Frontal cortex (tissue), 4 donors: Measurements from ENCODE around the gene OR2L3. TPM values are rescaled to one million over a fixed set of nuclear protein-coding genes. Genes with fewer than 3 reads are reported as not detected.
"Not testable (repeated sequence)": the region's sequence is repeated elsewhere in the genome, so short reads cannot be mapped to it uniquely, and the experiment has no call there.

Experiments used
- DNase-seq, 2 donors: peaks; one replicate each; pipeline ENCODE4 v3.0.0; 2012; ENCODE audit warnings: low spot score in 2 of 2
- FAIRE-seq: peaks from 2 replicates; lab custom pipeline; 2012; peaks lifted over from hg19 to GRCh38; lab: Jason Lieb, UNC
- total RNA-seq: library from RNA; depleted of rRNA; stranded (reverse); fragments of >200 nt; gene quantifications from one replicate; pipeline ENCODE4 v1.2.3, GENCODE V29; 2014
- donor health status: control.
- donor health status: control.
- donor health status: control.

OR2L3 gene, protein sequence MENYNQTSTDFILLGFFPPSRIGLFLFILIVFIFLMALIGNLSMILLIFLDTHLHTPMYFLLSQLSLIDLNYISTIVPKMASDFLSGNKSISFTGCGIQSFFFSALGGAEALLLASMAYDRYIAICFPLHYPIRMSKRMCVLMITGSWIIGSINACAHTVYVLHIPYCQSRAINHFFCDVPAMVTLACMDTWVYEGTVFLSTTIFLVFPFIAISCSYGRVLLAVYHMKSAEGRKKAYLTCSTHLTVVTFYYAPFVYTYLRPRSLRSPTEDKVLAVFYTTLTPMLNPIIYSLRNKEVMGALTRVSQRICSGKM
- 0.41 TPM for total RNA-seq

DNA sequence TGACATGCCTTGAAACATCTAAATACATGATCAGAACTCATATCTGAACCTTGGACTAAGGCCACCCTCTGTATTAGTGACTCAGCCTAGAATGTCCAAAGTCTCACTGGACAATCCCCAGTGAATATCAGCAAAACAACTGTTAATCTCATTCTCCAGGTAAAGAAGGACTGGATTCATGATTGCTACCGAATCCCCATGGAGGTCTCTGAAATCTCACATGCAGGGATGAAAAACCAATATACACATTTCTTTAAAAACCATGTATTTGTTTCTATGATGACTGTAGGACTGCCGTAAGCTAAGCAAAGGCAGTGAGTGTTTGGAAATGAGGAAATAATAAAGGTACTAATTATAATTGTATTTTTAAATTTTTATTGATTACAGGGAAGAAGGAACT, at the start of gene OR2L3:
TSS of gene OR2L3 (plus strand) at position 301 of the 400 bp plus-strand sequence. CDS start 13,846 bp downstream, outside the sequence.
- no peak for FAIRE-seq

DNA sequence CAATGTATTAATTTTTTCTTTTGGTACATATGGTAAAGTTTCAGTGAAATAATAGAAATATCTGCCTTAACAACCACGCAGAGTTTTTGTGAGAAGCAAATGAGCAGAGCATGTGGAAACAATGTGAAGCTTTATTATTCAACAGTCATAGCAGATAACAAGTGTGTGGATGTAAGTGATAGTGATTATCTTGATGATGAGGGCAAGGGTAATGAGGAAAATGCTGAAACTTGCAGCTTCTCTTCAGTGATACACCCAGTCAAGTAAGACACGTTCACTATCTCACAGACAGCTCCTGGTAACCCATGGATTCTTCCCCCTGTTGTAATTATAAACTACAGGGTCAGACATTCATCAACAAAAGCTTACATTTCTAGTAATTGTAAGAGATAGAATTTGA, 47.8 kb upstream of the OR2L3 start:
- FAIRE-seq = no peak
- no peak for DNase-seq

More for the DNA sequence above, at the start of gene OR2L3:
- DNase-seq = no peak

DNA sequence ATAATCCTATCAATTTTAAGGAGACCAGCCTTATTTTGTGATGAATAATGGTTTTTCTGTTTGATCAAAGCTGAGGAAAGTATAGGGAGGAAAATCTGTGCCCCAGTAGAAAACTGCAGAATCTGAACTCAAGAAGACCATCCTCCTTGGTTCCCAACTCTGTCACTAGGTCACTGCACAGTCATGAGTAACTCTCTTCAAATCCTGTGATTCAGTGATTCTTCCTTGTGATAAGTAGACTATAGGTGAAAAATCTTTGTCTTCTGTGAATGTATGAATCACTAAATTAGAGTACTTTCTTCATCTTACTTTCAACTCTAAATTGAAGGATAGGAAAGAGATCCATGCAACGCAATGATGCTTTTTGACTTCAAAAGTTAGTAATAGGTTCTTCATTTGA, 46.5 kb upstream of the OR2L3 start:
- no peak for FAIRE-seq
- no peak for DNase-seq

DNA sequence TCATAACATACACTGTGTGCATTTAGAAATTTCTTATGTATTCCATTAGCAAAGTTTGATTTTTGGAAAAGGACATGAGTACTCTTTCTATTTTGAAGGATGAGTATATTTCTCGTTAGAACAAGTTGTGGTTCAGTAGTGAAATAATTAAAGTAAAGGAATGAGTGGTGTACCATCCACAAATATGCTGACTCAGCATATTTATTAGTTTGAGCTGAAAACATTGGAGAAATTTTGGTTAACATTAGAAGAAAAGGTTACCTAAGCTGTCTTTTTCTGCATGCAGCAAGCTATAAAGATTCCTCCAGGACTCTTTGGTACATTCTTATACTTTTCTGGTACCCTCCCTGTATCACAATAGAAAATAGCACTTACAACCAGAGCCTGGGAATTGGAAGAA, 38.9 kb upstream of the OR2L3 start:
- FAIRE-seq = no peak
- no peak for DNase-seq

DNA sequence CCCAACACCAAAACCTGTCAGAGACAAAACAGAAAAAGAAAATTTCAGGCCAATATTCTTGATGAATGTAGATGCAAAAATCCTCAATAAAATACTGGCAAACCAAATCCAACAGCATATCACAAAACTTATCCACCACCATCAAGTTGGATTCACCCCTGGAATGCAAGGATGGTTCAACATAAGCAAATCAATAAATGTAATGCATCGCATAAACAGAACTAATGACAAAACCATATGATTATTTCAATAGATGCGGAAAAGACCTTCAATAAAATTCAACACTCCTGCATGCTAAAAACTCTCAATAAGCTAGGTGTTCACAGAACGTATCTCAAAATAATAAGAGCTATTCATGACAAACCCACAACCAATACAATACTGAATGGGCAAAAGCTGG, 37.0 kb upstream of the OR2L3 start:
- DNase-seq = no peak
- no peak for FAIRE-seq

DNA sequence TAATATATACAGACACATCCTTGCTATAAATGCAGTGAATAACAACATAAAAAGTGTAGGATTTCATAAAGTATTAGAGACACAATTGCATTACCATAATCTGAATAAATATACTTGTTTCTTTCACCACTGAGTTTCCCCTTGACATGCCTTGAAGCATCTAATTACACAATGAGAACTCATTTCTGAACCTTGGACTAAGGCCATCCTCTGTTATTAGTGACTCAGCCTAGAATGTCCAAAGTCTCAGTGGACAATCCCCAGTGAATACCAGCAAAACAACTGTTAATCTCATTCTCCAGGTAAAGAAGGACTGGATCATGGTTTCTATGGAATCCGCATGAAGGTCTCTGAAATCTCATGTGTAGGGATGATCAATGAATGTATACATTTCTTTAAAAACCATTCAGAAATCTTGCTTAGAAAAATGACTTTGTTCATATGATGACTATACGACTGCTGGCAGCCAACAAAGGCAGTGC, 33.4 kb upstream of the OR2L3 start, which contains the start of gene OR2L5:
TSS of gene OR2L5 (plus strand) at position 432 of the 482 bp plus-strand sequence. CDS start 8,288 bp downstream, outside the sequence.
- no peak for FAIRE-seq

DNA sequence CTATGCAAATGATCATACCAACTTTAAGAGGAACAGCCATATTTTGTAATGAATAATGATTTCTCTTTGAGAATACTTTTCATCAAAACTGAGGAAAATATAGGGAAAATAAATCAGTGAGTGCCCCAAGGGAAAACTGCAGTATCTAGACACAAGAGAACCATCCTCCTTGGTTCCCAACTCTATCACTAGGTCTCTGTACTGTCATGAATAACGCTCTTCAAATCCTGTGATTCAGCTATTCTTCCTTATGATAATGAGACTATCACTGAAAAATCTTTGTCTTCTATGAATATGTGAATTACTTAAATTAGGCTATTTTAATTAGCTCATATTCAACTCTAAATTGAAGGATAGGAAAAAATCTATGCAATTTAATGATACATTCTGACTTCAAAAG, 30.8 kb upstream of the OR2L3 start:
- no peak for DNase-seq
- no peak for FAIRE-seq

More for the DNA sequence above, 33.4 kb upstream of the OR2L3 start, which contains the start of gene OR2L5:
- DNase-seq = no peak

DNA sequence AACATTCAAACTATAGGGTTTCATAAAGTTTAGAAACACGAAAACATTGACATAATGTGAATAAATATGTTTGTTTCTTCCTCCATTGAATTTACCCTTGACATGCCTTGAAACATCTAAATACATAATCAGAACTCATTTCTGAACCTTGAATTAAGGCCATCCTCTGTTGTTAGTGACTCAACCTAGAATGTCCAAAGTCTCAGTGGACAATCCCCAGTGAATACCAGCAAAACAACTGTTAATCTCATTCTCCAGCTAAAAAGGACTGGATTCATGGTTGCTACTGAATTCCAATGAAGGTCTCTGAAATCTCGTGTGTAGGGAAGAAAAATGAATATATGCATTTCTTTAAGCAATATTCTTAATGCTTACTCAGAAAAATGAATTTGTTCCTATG, 16.9 kb upstream of the OR2L3 start, which contains the start of gene OR2L2:
TSS of gene OR2L2 (plus strand) at position 301 of the 400 bp plus-strand sequence. CDS start 8,198 bp downstream, outside the sequence.
- no peak for DNase-seq
- no peak for FAIRE-seq

DNA sequence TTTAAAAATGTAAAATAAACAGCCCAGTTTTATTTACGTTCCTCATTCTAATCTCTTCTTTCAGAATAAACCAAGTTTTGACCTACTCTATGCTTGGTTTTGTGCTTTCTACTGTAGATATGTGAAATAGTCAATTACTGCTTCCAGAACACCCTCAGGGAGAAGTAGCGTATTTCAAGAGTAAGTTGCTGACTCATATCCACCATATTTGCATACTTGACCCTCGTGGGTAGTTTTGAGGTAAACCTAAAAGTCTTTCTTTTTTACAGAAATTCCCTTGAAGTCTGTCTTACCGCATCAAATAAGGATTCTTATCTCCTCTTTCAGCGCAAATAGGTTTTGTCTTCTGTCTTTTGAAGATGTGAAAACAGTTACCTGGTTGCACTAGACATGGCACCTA, 1.4 kb upstream of the OR2L3 start:
- FAIRE-seq (no peak), DNase-seq (no peak)

DNA sequence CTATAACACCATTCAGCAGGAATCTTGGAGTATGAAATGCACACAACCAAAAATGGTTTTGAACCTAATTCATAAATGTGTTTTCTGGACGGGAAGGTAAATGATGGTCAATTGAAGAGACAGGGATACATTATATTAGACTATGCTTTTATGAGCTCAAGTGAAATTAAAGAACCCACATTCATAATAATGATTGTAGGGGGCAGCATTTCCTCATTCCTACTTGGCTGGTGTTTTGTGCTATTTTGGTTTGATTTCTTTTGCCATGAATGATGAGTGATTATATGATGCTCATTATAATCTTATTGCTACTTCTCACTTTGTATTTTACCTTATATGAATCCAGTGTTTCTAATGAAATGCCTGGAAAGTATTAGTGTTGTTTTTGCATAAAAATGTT, 372 bp downstream of the OR2L3 start:
- no peak for FAIRE-seq
- no peak for DNase-seq

DNA sequence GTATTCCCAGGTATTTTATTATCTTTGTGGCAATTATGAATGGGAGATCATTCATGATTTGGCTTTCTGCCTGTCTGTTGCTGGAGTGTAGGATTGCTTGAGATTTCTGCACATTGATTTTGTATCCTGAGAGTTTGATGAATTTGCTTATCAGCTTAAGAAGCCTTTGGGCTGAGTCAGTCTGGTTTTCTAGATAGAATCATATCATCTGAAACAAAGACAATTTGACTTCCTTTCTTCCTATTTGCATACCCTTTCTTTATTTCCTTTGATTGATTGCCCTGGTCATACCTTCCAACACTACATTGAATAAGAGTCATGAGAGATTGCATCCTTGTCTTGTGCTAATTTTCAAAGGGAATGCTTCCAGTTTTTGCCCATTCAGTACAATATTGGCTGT, 8.0 kb downstream of the OR2L3 start:
- no peak for DNase-seq
- FAIRE-seq = no peak

DNA sequence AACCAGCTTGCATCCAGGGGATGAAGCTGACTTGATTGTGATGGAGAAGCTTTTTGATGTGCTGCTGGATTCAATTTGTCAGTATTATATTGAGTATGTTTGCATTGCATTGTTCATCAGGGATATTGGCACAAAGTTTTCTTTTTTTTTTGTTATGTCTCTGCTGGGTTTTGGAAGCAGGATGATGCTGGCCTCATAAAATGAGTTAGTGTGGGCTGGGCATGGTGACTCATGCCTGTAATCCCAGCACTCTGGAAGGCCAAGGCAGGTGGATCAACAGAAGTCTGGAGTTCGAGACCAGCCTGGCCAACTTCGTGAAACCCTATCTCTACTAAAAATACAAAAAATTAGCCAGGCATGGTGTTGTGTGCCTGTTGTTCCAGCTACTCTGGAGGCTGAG, 8.6 kb downstream of the OR2L3 start:
- FAIRE-seq (no peak), DNase-seq (no peak)

DNA sequence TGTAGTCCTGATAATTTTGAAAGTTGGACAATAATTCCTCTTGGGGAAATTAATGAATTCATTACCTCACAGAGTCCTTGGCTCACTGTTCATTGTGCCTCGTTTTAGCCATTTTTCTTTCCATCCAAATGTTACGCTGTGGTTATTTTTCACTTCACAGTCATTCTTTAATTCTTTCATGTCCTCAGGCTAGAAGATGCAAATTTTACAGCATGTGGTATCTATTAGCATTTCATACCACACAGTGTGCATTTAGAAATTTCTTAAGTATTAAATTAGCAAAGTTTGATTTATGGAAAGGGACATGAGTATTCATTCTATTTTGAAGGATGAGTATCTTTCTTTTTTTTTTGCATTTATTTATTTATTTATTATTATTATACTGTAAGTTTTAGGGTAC, 18.4 kb downstream of the OR2L3 start:
- FAIRE-seq = no peak

DNA sequence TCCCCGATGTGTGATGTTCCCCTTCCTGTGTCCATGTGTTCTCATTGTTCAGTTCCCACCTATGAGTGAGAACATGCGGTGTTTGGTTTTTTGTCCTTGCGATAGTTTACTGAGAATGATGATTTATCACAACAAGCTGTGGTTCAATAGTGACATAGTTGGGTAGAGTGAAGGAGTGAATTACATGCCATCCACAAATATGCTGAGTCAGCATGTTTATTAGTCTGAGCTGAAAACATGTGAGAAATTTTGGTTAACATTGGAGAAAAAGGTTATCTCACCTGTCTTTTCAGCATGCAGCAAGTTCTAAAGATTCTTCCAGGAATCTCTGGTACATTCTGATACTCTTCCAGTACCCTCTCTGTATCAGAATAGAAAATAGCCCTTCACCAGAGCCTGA, 19.0 kb downstream of the OR2L3 start:
- DNase-seq (no peak), FAIRE-seq (no peak)

More for the DNA sequence above, 18.4 kb downstream of the OR2L3 start:
- DNase-seq = no peak

DNA sequence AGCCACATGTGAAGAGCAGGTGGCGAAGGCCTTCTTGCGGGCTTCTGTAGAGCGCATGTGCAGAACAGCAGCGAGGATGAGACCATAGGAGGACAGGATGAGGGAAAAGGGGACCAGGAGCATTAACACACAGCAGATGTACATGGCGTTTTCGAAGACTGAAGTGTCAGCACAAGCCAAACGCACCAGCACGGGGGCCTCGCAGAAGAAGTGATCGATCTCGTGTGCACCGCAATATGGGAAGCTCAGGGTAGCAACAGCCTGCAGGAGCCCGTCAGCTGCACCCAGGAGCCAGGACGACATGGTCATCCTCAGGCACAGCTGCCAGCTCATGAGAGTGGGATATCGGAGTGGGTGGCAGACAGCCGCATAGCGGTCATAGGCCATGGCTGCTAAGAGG, 37.2 kb downstream of the OR2L3 start:
- not testable (repeated sequence) for FAIRE-seq, DNase-seq

DNA sequence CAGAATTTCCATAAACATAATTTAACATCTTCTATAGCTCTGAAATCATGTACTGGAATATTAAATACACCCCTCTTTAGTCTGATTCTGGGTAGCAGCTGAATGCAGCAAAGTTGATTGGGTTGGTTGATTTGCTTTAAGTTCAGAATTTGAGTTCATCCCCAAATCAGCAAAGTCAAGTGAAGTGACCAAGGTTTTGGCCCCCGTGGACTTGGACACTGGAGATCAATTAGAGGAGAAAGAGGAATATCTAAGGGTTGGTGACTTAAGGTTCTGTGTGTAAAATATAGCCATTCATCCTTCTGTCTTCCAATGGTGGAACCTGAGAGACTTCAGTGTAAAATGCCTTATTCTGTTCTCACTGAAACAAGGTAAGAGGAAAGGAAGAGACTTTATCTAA, 48.2 kb downstream of the OR2L3 start, which contains the start of gene OR2L13:
TSS of gene OR2L13 (plus strand) at position 301 of the 400 bp plus-strand sequence. CDS start 4,192 bp downstream, outside the sequence.
- no peak for DNase-seq
- FAIRE-seq = no peak

DNA sequence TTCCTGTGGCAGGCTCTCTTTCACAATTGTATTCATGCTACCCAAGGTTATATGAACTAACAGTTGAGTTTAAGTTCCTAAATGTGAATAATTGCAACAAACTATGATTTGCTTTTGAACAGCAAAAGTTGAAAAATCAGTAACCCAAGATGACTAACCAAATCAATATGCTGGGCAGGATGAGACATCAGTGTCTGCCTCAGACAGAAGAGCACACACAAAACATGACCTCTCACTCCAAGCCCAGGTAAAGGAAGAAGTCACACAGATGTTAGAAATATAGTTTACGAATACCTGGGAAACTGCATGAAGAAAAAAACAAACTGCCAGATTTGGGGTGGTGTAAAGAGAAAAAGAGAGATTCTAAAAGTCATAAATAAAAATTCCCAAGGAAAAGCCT, 51.9 kb downstream of the OR2L3 start:
- DNase-seq (no peak), FAIRE-seq (no peak)

DNA sequence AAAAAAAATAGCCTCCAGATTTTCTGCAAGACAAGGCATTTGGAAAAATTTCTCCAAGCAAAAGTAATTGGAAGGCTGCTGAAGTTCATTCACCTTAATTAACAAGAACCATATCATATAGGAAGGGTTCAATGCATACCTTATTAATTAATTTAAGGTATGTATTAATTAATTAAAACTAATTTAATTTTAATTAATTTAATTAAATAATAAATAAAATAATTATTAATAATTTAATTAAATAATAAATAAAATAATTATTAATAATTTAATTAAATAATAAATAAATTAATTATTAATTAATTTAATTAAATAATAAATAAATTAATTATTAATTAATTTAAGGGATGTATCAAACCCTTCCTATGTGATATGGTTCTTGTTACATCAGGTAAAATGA, 56.2 kb downstream of the OR2L3 start:
- FAIRE-seq (peak; percentile 99), DNase-seq (no peak)

DNA sequence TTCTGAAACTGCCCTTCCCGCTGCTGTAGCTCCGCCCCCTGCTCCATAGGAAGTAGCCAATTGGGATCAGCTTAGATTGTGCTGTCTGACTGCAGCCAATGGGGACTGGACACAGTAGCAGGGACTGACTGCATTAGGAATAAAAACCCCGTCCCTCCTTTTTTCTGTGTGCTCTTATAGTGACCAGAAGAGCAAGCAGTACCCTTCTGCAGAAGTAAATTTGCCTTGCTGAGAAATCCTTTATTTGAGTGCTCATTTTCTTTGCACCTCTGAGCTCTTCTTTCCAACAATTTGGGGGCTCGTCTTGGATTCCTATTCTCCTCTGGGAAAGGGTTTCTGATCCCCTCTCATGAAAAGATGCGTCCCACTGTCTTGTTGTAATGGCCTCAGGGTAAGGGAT, 64.5 kb downstream of the OR2L3 start:
- FAIRE-seq = no peak
- no peak for DNase-seq
